H1 (cell line): ENCODE results near the gene CCDC169. TPM values are rescaled to one million over a fixed set of nuclear protein-coding genes. Genes with fewer than 3 reads are reported as not detected.

Source experiments
- CTCF ChIA-PET: fragments of 300-600 bp; sonication (Branson Sonifier 250); formaldehyde crosslinking; loops from one replicate; lab custom pipeline; 2021; ENCODE audit not compliant: partially characterized antibody; lab: Charles Lee
- POLR2A ChIA-PET: fragments of 300-600 bp; sonication (Branson Sonifier 250); formaldehyde crosslinking; loops from one replicate; lab custom pipeline; 2021; ENCODE audit warnings: inconsistent platforms; ENCODE audit not compliant: partially characterized antibody; lab: Charles Lee
- DNase-seq, 2 experiments: peaks; one replicate each; pipeline versions ENCODE4 v3.0.0 to v3.0.0-alpha.2; 2010 to 2022; ENCODE audit warnings: low spot score in 2 of 2, low read depth in 1 of 2, mixed read lengths in 1 of 2
- FAIRE-seq: peaks from 2 replicates; lab custom pipeline; 2011; peaks lifted over from hg19 to GRCh38; lab: Jason Lieb, UNC
- H2AFZ ChIP-seq: 2 replicates; pipeline ENCODE4 v1.8.1; 2012; ENCODE audit warnings: low read length, inconsistent platforms
- H2AK5ac ChIP-seq: 2 replicates; pipeline ENCODE4 v1.6.1; 2013; ENCODE audit warnings: low read depth, low read length
- H2BK120ac ChIP-seq: replicated peaks from 2 replicates; pipeline ENCODE3; 2013; ENCODE audit warnings: low read depth, low read length, inconsistent platforms
- H2BK12ac ChIP-seq: 2 replicates; pipeline ENCODE4 v1.6.1; 2013; ENCODE audit warnings: low read depth, low read length
- H2BK15ac ChIP-seq: 2 replicates; pipeline ENCODE4 v1.6.1; 2013; ENCODE audit warnings: low read length
- H2BK20ac ChIP-seq: 2 replicates; pipeline ENCODE4 v1.6.1; 2013; ENCODE audit warnings: low read length
- H2BK5ac ChIP-seq: 2 replicates; pipeline ENCODE4 v1.6.1; 2013; ENCODE audit warnings: low read depth, low read length
- H3K14ac ChIP-seq: 2 replicates; pipeline ENCODE4 v1.6.1; 2013; ENCODE audit warnings: inconsistent platforms; ENCODE audit not compliant: insufficient read length
- H3K18ac ChIP-seq: 2 replicates; pipeline ENCODE4 v1.6.1; 2013; ENCODE audit warnings: low read length; ENCODE audit errors: extremely low read depth
- H3K23ac ChIP-seq: 2 replicates; pipeline ENCODE4 v1.6.1; 2013; ENCODE audit warnings: inconsistent platforms; ENCODE audit not compliant: insufficient read length
- H3K23me2 ChIP-seq: 2 replicates; pipeline ENCODE4 v1.6.1; 2013; ENCODE audit warnings: low read depth, low read length
- H3K27ac ChIP-seq: 2 replicates; pipeline ENCODE4 v1.6.1; 2011; ENCODE audit warnings: low read depth, low read length, inconsistent platforms
- H3K27me3 ChIP-seq, 4 experiments: replicated peaks in 1 of 4; 1 replicate in 1 of 4; 2 replicates in 3 of 4; pipeline versions ENCODE4 v1.6.1 to v1.8.1; 2011 to 2013; ENCODE audit warnings: low read length in 3 of 4, mild to moderate bottlenecking in 3 of 4, inconsistent platforms in 2 of 4, mixed read lengths in 2 of 4, moderate library complexity in 1 of 4; ENCODE audit not compliant: control insufficient read depth in 3 of 4, insufficient read depth in 3 of 4; ENCODE audit errors: extremely low read depth in 1 of 4
- H3K36me3 ChIP-seq, 4 experiments: 2 replicates each; pipeline versions ENCODE4 v1.6.1 to v1.8.1; 2011 to 2013; ENCODE audit warnings: mild to moderate bottlenecking in 4 of 4, low read length in 3 of 4, moderate library complexity in 2 of 4, control low read depth in 1 of 4, inconsistent platforms in 1 of 4; ENCODE audit not compliant: insufficient read depth in 4 of 4, control insufficient read depth in 2 of 4
- H3K4ac ChIP-seq: replicated peaks from 2 replicates; pipeline ENCODE3; 2013; ENCODE audit warnings: low read length, low read depth, mixed read lengths, inconsistent platforms; ENCODE audit not compliant: insufficient read length
- H3K4me1 ChIP-seq, 4 experiments: replicated peaks in 1 of 4; 1 replicate in 1 of 4; 2 replicates in 3 of 4; pipeline versions ENCODE4 v1.6.1 to v1.8.1; 2011 to 2013; ENCODE audit warnings: low read length in 3 of 4, inconsistent platforms in 2 of 4, mixed read lengths in 1 of 4; ENCODE audit not compliant: insufficient read depth in 4 of 4, control insufficient read depth in 3 of 4
- H3K4me2 ChIP-seq, 2 experiments: 2 replicates each; pipeline versions ENCODE4 v1.6.1 to v1.8.1; 2011 to 2013; ENCODE audit warnings: low read depth in 2 of 2, low read length in 2 of 2, control low read depth in 1 of 2, inconsistent platforms in 1 of 2, mild to moderate bottlenecking in 1 of 2; ENCODE audit not compliant: insufficient read depth in 1 of 2
- H3K4me3 ChIP-seq, 4 experiments: fragments of 200-600, 300-600 bp in 1 of 4; sonication (generic), shearing (Covaris generic), sonication (Bioruptor Twin) in 1 of 4; 2 replicates each; pipeline versions ENCODE4 v1.5.1 to v1.8.1; 2011 to 2016; ENCODE audit warnings: low read length in 4 of 4, low read depth in 3 of 4, control low read depth in 2 of 4, inconsistent platforms in 2 of 4, mild to moderate bottlenecking in 2 of 4, mixed read lengths in 1 of 4, moderate library complexity in 1 of 4; ENCODE audit not compliant: insufficient read depth in 2 of 4; ENCODE audit errors: extremely low read depth in 1 of 4
- H3K56ac ChIP-seq: replicated peaks from 2 replicates; pipeline ENCODE3; 2013; ENCODE audit warnings: low read depth, mild to moderate bottlenecking, mixed read lengths, low read length, inconsistent platforms; ENCODE audit not compliant: insufficient read length
- H3K79me1 ChIP-seq: 2 replicates; pipeline ENCODE4 v1.6.1; 2013; ENCODE audit warnings: low read depth, low read length, control low read depth
- H3K79me2 ChIP-seq, 2 experiments: 2 replicates each; pipeline versions ENCODE4 v1.6.1 to v1.8.1; 2012 to 2013; ENCODE audit warnings: low read length in 2 of 2, mild to moderate bottlenecking in 2 of 2, inconsistent platforms in 1 of 2; ENCODE audit not compliant: insufficient read depth in 2 of 2, control insufficient read depth in 1 of 2
- H3K9ac ChIP-seq, 4 experiments: replicated peaks in 1 of 4; 1 replicate in 1 of 4; 2 replicates in 3 of 4; pipeline versions ENCODE4 v1.6.1 to v1.8.1; 2011 to 2013; ENCODE audit warnings: low read depth in 3 of 4, low read length in 3 of 4, control low read depth in 2 of 4, mild to moderate bottlenecking in 2 of 4, moderate library complexity in 2 of 4, inconsistent platforms in 1 of 4; ENCODE audit errors: extremely low read depth in 1 of 4
- H3K9me3 ChIP-seq, 2 experiments: 2 replicates each; pipeline versions ENCODE4 v1.6.1 to v1.8.1; 2012 to 2013; ENCODE audit warnings: mild to moderate bottlenecking in 2 of 2, moderate library complexity in 2 of 2, control low read depth in 1 of 2, inconsistent platforms in 1 of 2, low read depth in 1 of 2, low read length in 1 of 2, mixed read lengths in 1 of 2; ENCODE audit not compliant: insufficient read depth in 2 of 2
- H4K20me1 ChIP-seq, 2 experiments: replicated peaks in 1 of 2; 2 replicates each; pipeline versions ENCODE3 to v1.8.1; 2011 to 2013; ENCODE audit warnings: inconsistent platforms in 2 of 2, low read length in 2 of 2, mild to moderate bottlenecking in 1 of 2; ENCODE audit not compliant: insufficient read depth in 2 of 2, control insufficient read depth in 1 of 2
- H4K5ac ChIP-seq: 2 replicates; pipeline ENCODE4 v1.6.1; 2013; ENCODE audit warnings: low read length, low read depth, mixed read lengths, inconsistent platforms; ENCODE audit not compliant: insufficient read length
- H4K8ac ChIP-seq: 2 replicates; pipeline ENCODE4 v1.8.0; 2013; ENCODE audit warnings: mild to moderate bottlenecking, moderate library complexity, low read length, inconsistent platforms; ENCODE audit not compliant: insufficient read depth; ENCODE audit errors: extremely low read depth
- H4K91ac ChIP-seq: replicated peaks from 2 replicates; pipeline ENCODE3; 2013; ENCODE audit warnings: low read length, mixed read lengths, inconsistent platforms; ENCODE audit not compliant: insufficient read length
- ATF3 ChIP-seq: IDR thresholded peaks from 2 replicates; pipeline ENCODE4 v1.6.1; 2011; ENCODE audit warnings: low read depth, mild to moderate bottlenecking, low read length; ENCODE audit not compliant: insufficient read depth
- BACH1 ChIP-seq: IDR thresholded peaks from 2 replicates; pipeline ENCODE4 v1.6.1; 2012; ENCODE audit warnings: low read length, improper control_type of control experiment
- CREB1 ChIP-seq: IDR thresholded peaks from 2 replicates; pipeline ENCODE4 v1.6.1; 2012; ENCODE audit warnings: inconsistent platforms
- CTCF ChIP-seq, 3 experiments: IDR thresholded peaks; 1 replicate in 2 of 3; 2 replicates in 1 of 3; pipeline versions ENCODE4 v1.5.1 to v1.6.1; 2011; ENCODE audit warnings: low read length in 3 of 3, mild to moderate bottlenecking in 3 of 3, inconsistent platforms in 2 of 3, low read depth in 1 of 3, moderate library complexity in 1 of 3; ENCODE audit not compliant: insufficient read depth in 1 of 3; ENCODE audit errors: control extremely low read depth in 1 of 3
- HDAC6 ChIP-seq: IDR thresholded peaks from one replicate; pipeline ENCODE4 v1.7.1; 2012; ENCODE audit warnings: low read depth, mild to moderate bottlenecking, inconsistent platforms, low read length, moderate library complexity
- JUN ChIP-seq: IDR thresholded peaks from 2 replicates; pipeline ENCODE4 v1.6.1; 2011; ENCODE audit warnings: low read depth, mild to moderate bottlenecking, improper control_type of control experiment, low read length
- JUND ChIP-seq: IDR thresholded peaks from 2 replicates; pipeline ENCODE4 v1.6.1; 2011; ENCODE audit warnings: mild to moderate bottlenecking, improper control_type of control experiment, low read length
- KDM4A ChIP-seq: IDR thresholded peaks from one replicate; pipeline ENCODE4 v1.7.1; 2012; ENCODE audit warnings: low read depth, mild to moderate bottlenecking, moderate library complexity, low read length, inconsistent platforms; ENCODE audit not compliant: severe bottlenecking
- POLR2A ChIP-seq, 2 experiments: IDR thresholded peaks; 1 replicate in 1 of 2; 2 replicates in 1 of 2; pipeline ENCODE4 v1.6.1; 2011; ENCODE audit warnings: low read depth in 2 of 2, low read length in 2 of 2, mild to moderate bottlenecking in 2 of 2; ENCODE audit errors: control extremely low read depth in 1 of 2
- POU5F1 ChIP-seq: IDR thresholded peaks from 2 replicates; pipeline ENCODE4 v1.6.1; 2011; ENCODE audit warnings: low read depth, mild to moderate bottlenecking, low read length, moderate library complexity
- TAF1 ChIP-seq: IDR thresholded peaks from 2 replicates; pipeline ENCODE4 v1.6.1; 2011; ENCODE audit warnings: mild to moderate bottlenecking, low read depth, low read length
- TCF12 ChIP-seq: IDR thresholded peaks from 2 replicates; pipeline ENCODE4 v1.6.1; 2011; ENCODE audit warnings: low read depth, mild to moderate bottlenecking, low read length
- WGBS, 2 experiments: shearing (Covaris generic) in 1 of 2; methylation state at CpG; one replicate each; pipeline versions ENCODE4 v1.1.6 to v1.1.7; 2013 to 2015; ENCODE audit warnings: low lambda C conversion rate in 2 of 2, mixed read lengths in 2 of 2, inconsistent platforms in 1 of 2, low coverage in 1 of 2, missing lambda C conversion rate in 1 of 2; ENCODE audit not compliant: insufficient replicate concordance in 2 of 2, insufficient coverage in 1 of 2, insufficient read length in 1 of 2; ENCODE audit errors: extremely low coverage in 1 of 2, missing lambda C conversion rate in 1 of 2; 5-methylcytosine and 5-hydroxymethylcytosine counted together
- polyA plus RNA-seq, 7 experiments: library from polyadenylated mRNA; depleted of rRNA in 3 of 7; stranded (reverse) in 5 of 7; unstranded in 2 of 7; fragments of >200 nt in 5 of 7; fragments of 200-250 nt in 2 of 7; gene quantifications; 1 replicate in 5 of 7; 2 replicates in 1 of 7; 4 replicates in 1 of 7; pipeline versions ENCODE4 v1.2.1 to v1.2.3, GENCODE V29; 2011 to 2013; ENCODE audit warnings: missing spikeins in 2 of 7, mixed read lengths in 2 of 7
- total RNA-seq: library from RNA; stranded (reverse); fragmentation: NEBNext Ultra II Directional; extraction: Animal tissue kit (Norgen Biotek cat#: 25700); gene quantifications from 2 replicates; pipeline ENCODE4 v1.2.1, GENCODE V29; 2021

Gene CCDC169
- total and polyA plus RNA-seq, 2 of the 8 experiments (the other 6 are each of a cell fraction or from before 2014, with no cell fraction given): 7.2 to 44.0 TPM

DNA sequence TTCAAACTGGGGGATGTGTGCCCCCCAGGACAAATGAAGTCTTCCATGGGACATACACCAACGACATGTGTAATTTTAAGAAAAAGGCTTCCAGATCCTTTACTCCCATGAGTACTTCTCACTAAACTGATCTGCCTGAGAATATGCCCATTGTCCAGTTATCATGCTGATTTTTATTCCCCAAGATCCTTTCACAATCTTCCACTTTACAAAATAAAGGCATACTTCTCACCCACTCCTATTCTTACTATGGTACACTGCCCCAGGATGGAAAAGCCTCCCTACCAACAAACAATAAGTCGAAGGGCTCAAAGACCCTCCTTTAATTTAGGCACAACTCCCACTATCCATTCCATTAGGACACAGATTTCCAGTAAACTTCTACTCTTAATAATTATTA is 45.1 kb upstream of the CCDC169 start:
- Histone ChIP-seq H3K36me3 (no peaks in the 10 kb centered on the region), H3K79me2 (peaks cover 7 to 75% of the 10 kb centered on the region in 2 experiments), H2AK5ac (no peak overlapping the region), H3K4me3 (no peak overlapping the region), H2BK15ac (no peak overlapping the region), H4K8ac (no peak overlapping the region), H4K91ac (no peak overlapping the region), H3K27ac (no peak overlapping the region), H3K23me2 (peaks cover 9% of the 10 kb centered on the region), H4K5ac (no peak overlapping the region), H3K4me1 (peaks cover 2 to 8% (median 3%) of the 10 kb centered on the region in 4 experiments; a peak in 4 of 7 replicates), H3K18ac (no peak overlapping the region), H3K23ac (no peak overlapping the region), H3K79me1 (no peaks in the 10 kb centered on the region), H3K27me3 (no peaks in the 10 kb centered on the region; a peak in 1 of 7 replicates), H3K4me2 (no peak overlapping the region), H3K14ac (no peak overlapping the region), H2BK5ac (no peak overlapping the region), H3K9me3 (no peaks in the 10 kb centered on the region), H2AFZ (no peak overlapping the region), H3K9ac (no peak overlapping the region), H3K4ac (no peak overlapping the region), H2BK20ac (no peak overlapping the region), H2BK12ac (no peak overlapping the region), H4K20me1 (peaks cover 0 to 2% of the 10 kb centered on the region in 2 experiments), H2BK120ac (no peak overlapping the region), H3K56ac (no peak overlapping the region)
- DNase-seq: no peak
- CTCF ChIA-PET: interaction anchor here (1.7 kb wide), 1 partner anchor 68 kb away, joined by 5 read pairs; no protein-coding TSS in a partner anchor
- TF ChIP-seq TCF12: no peak
- TF ChIP-seq POLR2A (IDR thresholded peaks at IDR 0.05; ENCODE audit: control extremely low read depth in 1 of 2, low read depth in 2 of 2, low read length in 2 of 2): no peak
- TF ChIP-seq TAF1: no peak
- no peak for TF ChIP-seq BACH1
- no peak for TF ChIP-seq JUN
- TF ChIP-seq CTCF (IDR thresholded peaks at IDR 0.05; ENCODE audit: control extremely low read depth in 1 of 3, insufficient read depth in 1 of 3, low read depth in 1 of 3, low read length in 3 of 3): no peak
- no peak for TF ChIP-seq HDAC6
- TF ChIP-seq POU5F1: no peak
- TF ChIP-seq ATF3: no peak
- no peak for TF ChIP-seq JUND
- TF ChIP-seq CREB1: no peak
- no peak for TF ChIP-seq KDM4A
- WGBS, 2 experiments: 88% methylated on average over 2 of the region's 2 CpGs; no CpG with 5 or more reads in 1 of the 2 experiments
- FAIRE-seq: no peak
- POLR2A ChIA-PET: no interaction called here
